ENCODE measurements around the gene NDFIP1.

Gene NDFIP1

DNA sequence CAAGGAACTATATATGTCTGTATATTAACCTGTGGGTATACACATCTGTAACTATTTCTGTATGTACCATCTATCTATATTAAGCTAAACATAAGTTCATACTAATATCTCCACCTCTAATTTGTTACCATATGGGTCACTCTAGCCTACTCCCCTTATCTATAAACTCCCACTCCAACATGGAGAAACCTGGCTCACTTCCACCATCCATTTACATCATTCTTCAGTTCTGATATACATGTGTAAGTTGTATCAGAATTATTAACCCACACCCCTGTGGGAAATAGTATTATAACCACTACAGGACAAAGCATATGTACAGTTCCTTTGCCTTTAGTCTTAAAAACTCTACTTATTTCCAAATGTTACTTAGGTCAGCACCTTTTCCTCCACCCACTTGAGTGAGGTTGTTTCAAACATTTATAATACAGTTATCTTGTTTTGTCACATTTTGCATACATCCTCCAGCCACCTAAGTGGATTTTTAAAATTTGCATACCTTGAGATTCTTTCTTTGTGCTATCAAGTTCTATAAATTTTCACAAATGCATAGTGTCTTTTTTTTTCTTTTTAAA lies 10.6 kb downstream of the NDFIP1 start:
- DNase-seq (ENCODE audit: low read depth): no peak

- DNase-seq (ENCODE audit: low read depth): no peak
Observed at GRCh38 chr5:142120247-142120935, 11.8 kb downstream of the NDFIP1 start.

DNA sequence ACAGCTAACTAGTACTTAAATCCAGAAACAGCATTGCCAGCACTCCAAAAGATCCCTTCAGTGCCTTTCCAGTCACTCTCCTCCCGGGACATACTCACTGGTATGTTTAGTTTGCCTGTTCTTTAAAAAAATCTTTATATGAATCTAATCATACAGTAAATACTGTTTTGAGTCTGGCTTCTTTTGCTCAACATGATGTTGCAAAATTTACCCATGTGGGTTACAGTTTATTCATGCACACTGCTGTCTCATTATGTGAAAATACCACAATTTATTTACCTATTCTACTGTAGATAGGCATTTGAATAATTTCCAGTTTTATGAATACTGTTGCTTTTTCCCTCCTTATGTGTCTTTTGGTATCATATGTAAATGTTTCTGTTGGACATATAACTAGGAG lies 13.5 kb downstream of the NDFIP1 start:
- no peak for DNase-seq (ENCODE audit: low read depth)

- no peak for DNase-seq (ENCODE audit: low read depth)
Observed at GRCh38 chr5:142125378-142125777, 16.8 kb downstream of the NDFIP1 start.

DNA sequence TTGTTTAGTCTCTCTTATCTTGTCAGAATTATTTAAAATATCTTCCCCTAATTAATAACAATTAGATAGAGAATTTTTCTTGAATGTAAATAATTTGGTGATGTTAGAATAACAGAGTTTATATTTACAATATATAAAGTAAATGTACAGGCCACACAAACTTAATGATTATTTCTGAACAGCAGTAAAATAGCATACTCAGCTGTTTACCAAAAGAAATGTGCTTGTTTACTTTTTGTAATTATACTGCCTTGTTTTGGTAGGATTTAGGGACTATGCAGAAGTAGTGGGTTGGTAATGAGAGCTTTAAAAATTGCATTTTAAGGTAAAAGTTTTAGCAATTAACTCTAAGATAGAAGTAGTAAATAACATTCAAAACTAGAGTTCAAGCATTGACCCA lies 17.4 kb downstream of the NDFIP1 start:
- DNase-seq (ENCODE audit: low read depth): no peak

DNA sequence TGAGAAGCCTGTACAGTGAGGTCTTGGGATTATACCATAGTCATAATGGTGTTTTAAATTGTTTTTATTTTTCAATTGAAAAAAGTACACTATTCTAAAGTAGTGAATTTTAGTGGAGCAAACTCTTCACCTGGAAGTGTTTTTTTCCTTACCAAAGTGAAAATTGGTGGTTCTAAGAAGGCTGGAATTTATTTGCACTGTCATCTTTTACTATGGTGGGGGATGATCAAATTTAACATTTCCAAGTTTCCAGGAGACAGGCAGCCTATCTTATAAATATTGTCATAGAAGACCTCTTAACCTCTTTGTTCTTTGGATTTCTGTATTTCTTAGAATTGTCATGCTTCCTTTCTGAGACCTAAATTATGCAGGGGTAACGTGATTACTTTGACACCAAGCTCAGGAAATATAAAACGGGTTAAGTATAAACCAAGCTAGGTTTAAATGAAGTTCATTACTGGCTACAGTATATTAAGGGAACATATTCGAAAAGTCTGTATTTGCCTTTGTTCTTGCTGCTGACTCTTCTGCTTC lies 20.2 kb downstream of the NDFIP1 start:
- no peak for DNase-seq (ENCODE audit: low read depth)

DNA sequence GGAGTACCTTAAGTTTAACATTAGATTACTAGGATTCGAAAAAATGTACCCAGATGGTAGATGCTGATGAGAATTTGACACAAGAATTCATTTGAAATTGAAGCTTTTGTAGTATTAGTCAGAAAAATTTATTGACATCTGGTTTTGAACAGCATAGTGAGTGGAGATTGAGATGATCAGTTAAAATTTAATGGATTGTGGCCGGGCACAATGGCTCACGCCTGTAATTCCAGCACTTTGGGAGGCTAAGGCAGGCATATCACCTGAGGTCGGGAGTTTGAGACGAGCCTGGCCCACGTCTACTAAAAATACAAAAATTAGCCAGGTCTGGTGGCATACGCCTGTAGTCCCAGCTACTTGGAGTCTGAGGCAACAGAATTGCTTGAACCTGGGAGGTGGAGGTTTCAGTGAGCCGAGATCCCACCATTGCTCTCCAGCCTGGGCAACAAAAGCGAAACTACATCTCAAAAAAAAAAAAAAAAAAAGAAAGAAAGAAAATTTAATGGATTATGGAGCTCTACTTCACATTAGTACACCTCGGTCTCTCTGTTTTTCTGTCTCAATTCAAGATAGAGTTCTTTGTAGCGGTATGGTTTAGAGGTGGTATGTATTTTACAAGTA lies 21.0 kb downstream of the NDFIP1 start:
- DNase-seq (ENCODE audit: low read depth): no peak

GRCh38 chr5:142131394-142131793 lies 22.8 kb downstream of the NDFIP1 start:
- no peak for DNase-seq (ENCODE audit: low read depth)

DNA sequence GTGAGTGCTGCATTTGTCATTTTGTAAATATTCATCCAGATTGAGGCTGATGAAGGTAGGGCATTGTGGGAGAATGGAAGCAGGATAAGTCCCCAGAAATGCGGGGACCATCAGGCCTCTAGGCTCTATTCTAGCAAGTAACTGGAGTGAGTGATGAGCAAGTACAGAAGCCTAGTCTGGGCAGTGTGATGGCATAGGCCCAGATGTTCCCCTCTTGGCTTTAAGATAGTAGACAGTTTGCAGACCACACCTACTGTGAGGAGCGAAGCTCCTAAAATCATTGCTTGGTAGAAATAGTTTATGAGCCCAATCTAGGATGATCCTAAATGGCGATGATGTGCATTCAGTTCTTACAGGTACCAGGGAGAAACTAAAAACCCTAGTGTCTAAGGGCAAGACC lies 24.3 kb downstream of the NDFIP1 start:
- DNase-seq (ENCODE audit: low read depth): no peak

DNA sequence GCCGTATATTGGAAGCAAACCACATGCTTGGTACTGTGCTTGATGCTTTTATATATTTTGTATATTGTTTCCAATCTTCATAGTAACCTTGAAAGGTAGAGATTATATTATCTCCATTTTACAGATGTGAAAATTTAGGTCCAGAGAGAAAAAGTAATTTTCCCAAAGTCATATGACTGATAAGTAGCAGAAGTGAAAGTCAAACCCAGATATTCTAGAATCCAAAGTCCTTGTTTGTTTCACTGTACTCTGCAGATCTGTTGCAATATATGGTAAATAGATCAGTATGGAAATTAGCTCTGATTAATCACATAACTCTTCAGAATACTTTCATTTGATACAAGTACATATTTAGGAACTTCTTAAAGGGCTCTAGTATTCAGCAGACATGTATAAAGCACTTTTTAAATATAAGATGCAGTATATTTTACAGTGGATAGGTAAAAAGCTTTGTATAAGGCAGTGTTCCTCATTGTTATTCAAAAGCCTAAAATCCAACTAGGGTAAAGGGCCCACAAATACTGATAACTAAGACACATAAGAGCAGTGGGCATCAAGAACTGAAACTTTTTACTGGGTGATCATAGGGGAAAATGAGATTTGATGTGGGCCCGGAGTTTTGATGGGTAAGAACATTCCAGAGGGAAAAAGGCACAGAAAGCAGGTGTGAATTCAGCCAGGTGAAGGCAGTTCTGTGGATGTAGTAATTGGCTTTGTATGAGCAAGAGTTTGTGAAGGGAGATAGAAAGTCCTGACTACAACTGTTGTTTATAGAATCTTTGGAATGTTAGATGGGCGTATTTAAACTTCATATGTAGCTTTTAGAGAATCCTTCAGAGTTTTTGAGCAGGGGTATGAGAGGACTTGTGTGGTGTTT lies 25.0 kb downstream of the NDFIP1 start:
- no peak for DNase-seq (ENCODE audit: low read depth)

DNA sequence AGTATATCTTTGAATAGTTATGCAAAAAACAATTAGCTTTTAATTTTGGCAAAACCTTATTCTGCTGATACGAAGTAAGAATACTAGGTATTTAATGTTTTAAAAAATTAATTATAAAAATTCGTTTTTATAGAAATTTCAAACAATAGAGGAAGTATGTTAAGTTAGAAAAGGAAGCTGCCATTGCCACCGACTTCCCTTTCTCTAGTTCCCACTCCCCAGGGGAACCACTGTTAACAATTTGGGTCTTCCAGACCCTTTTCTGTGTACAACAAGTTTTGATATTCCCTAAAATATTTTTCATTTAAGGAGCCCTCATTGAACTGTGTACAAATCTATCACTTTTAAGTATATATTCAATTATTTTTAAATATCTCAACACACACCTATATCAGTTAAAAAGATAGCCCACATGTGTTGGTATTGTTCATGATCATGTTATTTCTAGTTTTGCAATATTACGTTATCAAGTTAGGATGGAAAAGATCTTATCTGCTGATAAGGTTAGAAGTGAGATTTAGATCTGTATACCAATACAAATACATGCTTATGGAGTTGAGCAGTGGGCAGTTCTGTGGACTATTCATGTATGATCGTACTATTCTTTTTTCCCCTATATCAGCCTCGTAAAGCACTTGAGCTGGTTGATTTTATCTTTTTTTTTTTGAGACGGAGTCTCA lies 25.9 kb downstream of the NDFIP1 start:
- no peak for DNase-seq (ENCODE audit: low read depth)

- DNase-seq (ENCODE audit: low read depth): no peak
Observed at GRCh38 chr5:142141463-142141862, 32.9 kb downstream of the NDFIP1 start.

GRCh38 chr5:142143878-142144277 lies 35.3 kb downstream of the NDFIP1 start:
- no peak for DNase-seq (ENCODE audit: low read depth)

DNA sequence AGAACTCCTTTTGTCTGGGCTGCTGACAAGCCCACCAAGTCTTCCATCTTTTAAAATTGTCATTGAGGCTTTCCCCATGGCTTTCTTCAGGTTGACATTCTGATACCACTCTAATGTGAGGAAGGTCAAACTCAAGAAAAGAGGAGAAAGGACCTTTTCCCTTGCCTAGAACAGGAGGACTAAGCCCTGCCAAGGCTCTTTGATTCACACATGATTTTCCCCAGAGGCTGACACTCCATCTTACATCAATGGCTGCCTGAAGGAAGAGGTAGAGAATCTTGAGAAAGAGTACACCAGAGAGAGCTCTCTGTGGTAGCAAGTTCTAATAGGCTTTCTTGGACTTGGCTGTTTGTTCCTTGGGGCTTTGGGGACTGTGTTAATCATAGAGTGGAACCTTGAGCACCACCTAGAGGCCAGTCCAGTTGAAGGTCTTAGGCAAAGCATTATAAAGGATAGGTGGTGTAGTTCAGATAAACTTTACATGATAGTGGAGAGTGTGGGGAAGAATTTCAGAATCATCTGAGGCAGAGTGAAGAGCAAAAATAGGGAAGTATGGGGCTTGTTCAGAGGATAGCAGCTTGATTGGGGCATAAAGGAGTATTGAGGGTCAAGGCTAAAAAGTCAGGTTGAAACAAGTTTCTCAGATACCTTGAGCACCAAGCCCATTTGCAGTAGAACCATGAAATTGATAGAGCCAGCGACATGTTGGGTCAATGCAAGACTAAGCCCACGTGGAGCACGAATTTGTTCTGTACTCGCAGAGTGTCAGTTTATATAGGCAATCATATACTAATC lies 36.7 kb downstream of the NDFIP1 start:
- DNase-seq (ENCODE audit: low read depth): peak; percentile 14

DNA sequence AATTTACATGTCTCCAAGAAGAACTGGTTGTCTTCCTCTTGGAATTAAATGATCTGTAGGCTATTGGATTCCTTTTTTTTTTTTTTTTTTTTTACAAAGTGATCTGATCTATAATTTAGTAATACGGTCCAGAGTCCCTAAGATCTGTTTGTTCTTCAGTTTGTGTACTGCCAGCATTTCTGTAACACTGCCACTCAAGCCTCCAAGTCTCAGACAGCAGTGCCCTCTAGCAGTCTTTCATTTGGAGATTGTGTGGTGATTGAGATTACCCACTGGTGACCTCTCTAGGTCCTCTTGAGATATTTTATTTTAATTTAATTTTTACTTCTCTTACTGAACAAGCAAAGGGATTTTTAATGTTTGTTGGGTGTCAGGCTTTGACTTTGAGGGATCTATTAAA lies 40.8 kb downstream of the NDFIP1 start:
- no peak for DNase-seq (ENCODE audit: low read depth)

DNA sequence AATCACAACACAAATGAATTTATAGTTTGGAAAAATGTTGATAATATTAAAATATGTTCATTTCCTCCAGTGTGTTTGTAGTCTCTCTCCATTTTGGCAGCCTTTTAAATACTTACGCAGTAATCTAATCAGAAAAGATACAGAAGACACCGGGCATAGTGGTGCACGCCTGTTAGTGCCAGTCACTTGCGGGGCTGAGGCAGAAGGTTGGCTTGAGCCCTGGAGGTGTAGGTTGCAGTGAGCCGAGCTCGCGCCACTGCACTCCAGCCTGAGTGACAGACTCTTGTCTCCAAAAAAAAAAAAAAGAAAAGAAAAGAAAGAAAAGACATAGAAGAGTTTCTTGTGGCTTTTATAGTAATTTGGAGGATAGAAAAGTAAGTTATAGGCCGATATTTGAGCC lies 41.9 kb downstream of the NDFIP1 start:
- DNase-seq (ENCODE audit: low read depth): no peak

- peak; percentile 39 for DNase-seq (ENCODE audit: low read depth)
Observed at GRCh38 chr5:142151436-142152383, 43.1 kb downstream of the NDFIP1 start.

GRCh38 chr5:142152384-142152732 lies 43.8 kb downstream of the NDFIP1 start:
- DNase-seq (ENCODE audit: low read depth): no peak

GRCh38 chr5:142153674-142154448 lies 45.3 kb downstream of the NDFIP1 start:
- no peak for DNase-seq (ENCODE audit: low read depth)
